Measurements from ENCODE around the gene MOSMO.
A peak's percentile ranks its signal among the peaks of the same experiment; 100 is the strongest.

The MOSMO gene

GRCh38 chr16:22120440-22120839 is 112.5 kb downstream of the MOSMO start:
- DNase-seq (ENCODE audit: low read depth in 1 of 2, low spot score in 1 of 2) = no peak
- Histone ChIP-seq H3K27ac (replicated peaks) (no peak overlapping the region), H3K27me3 (ENCODE audit: insufficient read depth, poor library complexity, severe bottlenecking) (no peaks in the 10 kb centered on the region), H3K4me3 (replicated peaks; ENCODE audit: insufficient read depth, low read length) (no peak overlapping the region)
- no peak for TF ChIP-seq SPI1 (IDR thresholded peaks at IDR 0.05; ENCODE audit: borderline replicate concordance, low read depth)
- TF ChIP-seq GABPA (IDR thresholded peaks at IDR 0.05; ENCODE audit: low read depth) = no peak
- no peak for TF ChIP-seq CTCF (IDR thresholded peaks at IDR 0.05; ENCODE audit: insufficient read depth, low read length)
- TF ChIP-seq REST (IDR thresholded peaks at IDR 0.05; ENCODE audit: insufficient replicate concordance, low read depth) = peak; percentile 50
- no peak for TF ChIP-seq POLR2AphosphoS5 (IDR thresholded peaks at IDR 0.05; ENCODE audit: low read depth)

- Histone ChIP-seq H3K27ac (replicated peaks) (no peak overlapping the region), H3K4me3 (replicated peaks; ENCODE audit: insufficient read depth, low read length) (no peak overlapping the region), H3K27me3 (ENCODE audit: insufficient read depth, poor library complexity, severe bottlenecking) (no peaks in the 10 kb centered on the region)
- no peak for DNase-seq (ENCODE audit: low read depth in 1 of 2, low spot score in 1 of 2)
- TF ChIP-seq POLR2AphosphoS5 (IDR thresholded peaks at IDR 0.05; ENCODE audit: low read depth) (no peak), SPI1 (IDR thresholded peaks at IDR 0.05; ENCODE audit: borderline replicate concordance, low read depth) (no peak), CTCF (IDR thresholded peaks at IDR 0.05; ENCODE audit: insufficient read depth, low read length) (no peak), GABPA (IDR thresholded peaks at IDR 0.05; ENCODE audit: low read depth) (no peak), REST (IDR thresholded peaks at IDR 0.05; ENCODE audit: insufficient replicate concordance, low read depth) (no peak)
These were observed 114.3 kb downstream of the MOSMO start for GRCh38 chr16:22122239-22122638.

DNA sequence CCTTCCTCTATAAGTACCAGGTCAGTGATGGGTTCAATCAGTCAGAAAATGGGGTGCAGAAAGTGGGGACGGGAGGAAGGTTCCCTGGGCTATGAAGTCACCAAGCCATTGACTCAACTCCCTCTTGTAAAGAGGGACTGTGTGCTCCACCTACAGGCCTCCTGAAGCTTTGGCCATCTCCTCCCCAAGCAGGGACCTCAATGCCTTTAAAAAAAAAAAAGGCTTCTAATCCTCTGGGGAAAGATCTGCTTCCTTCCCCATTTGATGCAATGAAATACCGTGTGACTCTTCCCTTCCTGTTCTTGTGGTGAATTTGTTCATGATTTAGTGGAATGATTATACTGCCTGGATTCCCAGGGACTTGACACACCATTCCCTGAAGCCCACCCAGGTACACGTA is 115.2 kb downstream of the MOSMO start:
- TF ChIP-seq CTCF (IDR thresholded peaks at IDR 0.05; ENCODE audit: insufficient read depth, low read length) (peak; percentile 46), SPI1 (IDR thresholded peaks at IDR 0.05; ENCODE audit: borderline replicate concordance, low read depth) (peak; percentile 56; the same call in 1 of the 2 replicates), POLR2AphosphoS5 (IDR thresholded peaks at IDR 0.05; ENCODE audit: low read depth) (no peak)
- Histone ChIP-seq H3K27ac (replicated peaks) (no peak overlapping the region), H3K27me3 (ENCODE audit: insufficient read depth, poor library complexity, severe bottlenecking) (no peaks in the 10 kb centered on the region), H3K4me3 (replicated peaks; ENCODE audit: insufficient read depth, low read length) (no peak overlapping the region)
- peak; percentile 14 to 57 for DNase-seq (ENCODE audit: low read depth in 1 of 2, low spot score in 1 of 2)

Measured in HL-60 (cell line).